Natural killer cell (primary cell): ENCODE data around the gene RASA2. TPM values are rescaled to one million over a fixed set of nuclear protein-coding genes. Genes with fewer than 3 reads are reported as not detected.

ENCODE experiments used
- ATAC-seq, 3 donors: fragments of 150-1000 bp in 2 of 3; fragments of 200-7000 bp in 1 of 3; cut with Tn5 transposase; 1 replicate in 1 of 3; 2 replicates in 2 of 3; pipeline ENCODE4 v1.10.0; 2021; ENCODE audit warnings: mild to moderate bottlenecking in 2 of 3, moderate library complexity in 2 of 3
- DNase-seq, 2 donors: peaks; one replicate each; pipeline versions ENCODE4 v3.0.0 to v3.0.0-alpha.2; 2013 to 2021; ENCODE audit warnings: mixed read lengths in 1 of 2
- H3K27ac ChIP-seq: one replicate; pipeline ENCODE4 v1.5.1; 2013; ENCODE audit warnings: mild to moderate bottlenecking, low read length
- H3K27me3 ChIP-seq: one replicate; pipeline ENCODE4 v1.6.1; 2013; ENCODE audit warnings: low read length; ENCODE audit not compliant: control insufficient read depth, insufficient read depth
- H3K36me3 ChIP-seq: one replicate; pipeline ENCODE4 v1.6.1; 2013; ENCODE audit warnings: low read length; ENCODE audit not compliant: control insufficient read depth, insufficient read depth
- H3K4me1 ChIP-seq: one replicate; pipeline ENCODE4 v1.6.1; 2013; ENCODE audit warnings: low read length; ENCODE audit not compliant: control insufficient read depth, insufficient read depth
- H3K4me3 ChIP-seq: one replicate; pipeline ENCODE4 v1.5.1; 2013; ENCODE audit warnings: low read length
- H3K9me3 ChIP-seq: one replicate; pipeline ENCODE4 v1.6.1; 2013; ENCODE audit warnings: low read length; ENCODE audit not compliant: control insufficient read depth, insufficient read depth
- H3K27ac Mint-ChIP-seq, 2 donors: one replicate each; pipeline ENCODE4 v1.8.0; 2022; ENCODE audit warnings: mild to moderate bottlenecking in 2 of 2, mixed read lengths in 2 of 2, moderate library complexity in 1 of 2
- H3K27me3 Mint-ChIP-seq, 2 donors: one replicate each; pipeline ENCODE4 v1.8.0; 2022; ENCODE audit warnings: low read depth in 2 of 2, mixed read lengths in 2 of 2
- H3K36me3 Mint-ChIP-seq: one replicate; pipeline ENCODE4 v1.8.0; 2022; ENCODE audit warnings: mixed read lengths
- H3K4me1 Mint-ChIP-seq, 2 donors: one replicate each; pipeline ENCODE4 v1.8.0; 2022; ENCODE audit warnings: mixed read lengths in 2 of 2
- H3K4me3 Mint-ChIP-seq: one replicate; pipeline ENCODE4 v1.8.0; 2022; ENCODE audit warnings: mild to moderate bottlenecking, moderate library complexity, mixed read lengths
- H3K9me3 Mint-ChIP-seq, 2 donors: one replicate each; pipeline ENCODE4 v1.8.0; 2022; ENCODE audit warnings: mixed read lengths in 2 of 2
- WGBS: methylation state at CpG from one replicate; pipeline ENCODE4 v1.1.7; 2013; ENCODE audit warnings: missing lambda C conversion rate; ENCODE audit not compliant: insufficient coverage; 5-methylcytosine and 5-hydroxymethylcytosine counted together
- intact Hi-C: fragments of 100-400 bp; cut with micrococcal nuclease; formaldehyde crosslinking; loops from one replicate; pipeline ENCODE4 v1.14.2; 2022
- total RNA-seq, 4 donors: library from RNA; stranded (reverse); fragments of 120-200 nt in 1 of 4; gene quantifications; one replicate each; pipeline versions ENCODE4 v1.2.3 to v1.2.4, GENCODE V29; 2013 to 2022
- TF ChIP-seq, protein P1 (sequence below): fragments of 200-600 bp; IDR thresholded peaks from one replicate; pipeline ENCODE4 v1.8.0; 2022; ENCODE audit warnings: antibody characterized with exemption

RASA2 gene
- total RNA-seq, 3 donors from 2014 or later (not counting 1 experiment from before 2014, with no cell fraction given): 93.9 to 99.4 (median 97.0) TPM

DNA sequence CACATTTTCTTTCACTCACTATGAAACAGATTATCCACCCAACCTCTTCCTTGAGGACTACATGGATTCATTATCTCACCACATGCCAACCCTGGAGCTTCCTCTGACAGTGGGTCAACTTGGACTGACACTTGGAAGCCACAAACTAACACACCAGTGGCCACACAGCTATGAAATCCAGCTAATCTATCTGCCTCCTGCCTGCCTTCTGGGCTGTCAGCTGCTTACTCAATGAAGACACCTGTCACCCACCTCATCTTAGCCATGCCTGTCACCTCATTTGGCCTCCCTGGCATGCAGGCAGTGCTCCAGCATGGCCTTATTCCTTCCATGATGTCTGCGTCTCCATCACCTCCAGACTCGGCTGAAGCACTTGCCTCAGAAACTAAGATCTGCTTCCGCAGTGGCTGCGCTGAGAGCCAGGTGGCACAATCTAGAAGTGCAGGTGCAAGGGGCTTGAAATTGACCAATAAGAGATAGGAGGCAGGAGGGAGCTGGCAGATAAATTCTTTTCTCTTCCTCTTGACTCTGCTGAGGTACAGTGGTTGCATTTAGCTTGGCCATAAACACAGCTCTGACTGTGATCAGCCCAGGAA lies 146.1 kb downstream of the RASA2 start:
- Histone ChIP-seq H3K27ac (no peak overlapping the region), H3K4me3 (no peak overlapping the region), H3K9me3 (no peaks in the 10 kb centered on the region), H3K27me3 (no peaks in the 10 kb centered on the region), H3K36me3 (no peaks in the 10 kb centered on the region), H3K4me1 (no peaks in the 10 kb centered on the region)
- DNase-seq: no peak
- no peaks in the 10 kb centered on the region for H3K4me1 Mint-ChIP-seq
- 89% methylated on average over 4 of the region's 4 CpGs for WGBS
- no peaks in the 10 kb centered on the region for H3K27me3 Mint-ChIP-seq
- ATAC-seq: no peak
- TF ChIP-seq, protein P1, sequence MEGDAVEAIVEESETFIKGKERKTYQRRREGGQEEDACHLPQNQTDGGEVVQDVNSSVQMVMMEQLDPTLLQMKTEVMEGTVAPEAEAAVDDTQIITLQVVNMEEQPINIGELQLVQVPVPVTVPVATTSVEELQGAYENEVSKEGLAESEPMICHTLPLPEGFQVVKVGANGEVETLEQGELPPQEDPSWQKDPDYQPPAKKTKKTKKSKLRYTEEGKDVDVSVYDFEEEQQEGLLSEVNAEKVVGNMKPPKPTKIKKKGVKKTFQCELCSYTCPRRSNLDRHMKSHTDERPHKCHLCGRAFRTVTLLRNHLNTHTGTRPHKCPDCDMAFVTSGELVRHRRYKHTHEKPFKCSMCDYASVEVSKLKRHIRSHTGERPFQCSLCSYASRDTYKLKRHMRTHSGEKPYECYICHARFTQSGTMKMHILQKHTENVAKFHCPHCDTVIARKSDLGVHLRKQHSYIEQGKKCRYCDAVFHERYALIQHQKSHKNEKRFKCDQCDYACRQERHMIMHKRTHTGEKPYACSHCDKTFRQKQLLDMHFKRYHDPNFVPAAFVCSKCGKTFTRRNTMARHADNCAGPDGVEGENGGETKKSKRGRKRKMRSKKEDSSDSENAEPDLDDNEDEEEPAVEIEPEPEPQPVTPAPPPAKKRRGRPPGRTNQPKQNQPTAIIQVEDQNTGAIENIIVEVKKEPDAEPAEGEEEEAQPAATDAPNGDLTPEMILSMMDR: no peak
- H3K4me3 Mint-ChIP-seq: no peak overlapping the region
- H3K27ac Mint-ChIP-seq: no peak overlapping the region
- intact Hi-C loops: no loop called here
- H3K9me3 Mint-ChIP-seq: peaks cover 0 to 2% of the 10 kb centered on the region in 2 donors
- H3K36me3 Mint-ChIP-seq: no peaks in the 10 kb centered on the region

DNA sequence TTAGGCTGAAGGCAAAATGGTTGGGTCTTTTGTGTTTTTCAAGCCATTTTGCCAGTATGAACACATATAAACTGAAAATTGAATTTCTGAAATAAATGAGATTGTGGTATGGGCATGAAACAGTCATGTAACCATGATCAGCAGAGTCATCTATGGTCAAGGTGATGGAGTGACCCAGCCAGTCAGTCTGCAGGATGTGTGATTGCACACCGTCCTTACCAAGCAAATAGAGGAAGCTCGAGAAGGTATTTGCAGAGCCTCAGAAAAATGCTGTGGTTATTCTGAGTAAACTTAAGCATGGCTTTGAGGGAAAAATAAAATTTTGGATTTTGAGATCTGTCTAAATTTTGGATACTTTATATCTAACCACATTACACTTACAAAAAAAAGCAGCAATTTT lies 155.4 kb downstream of the RASA2 start:
- intact Hi-C loops: no loop called here
- H3K27ac ChIP-seq: no peak overlapping the region
- DNase-seq (no peak), ATAC-seq (no peak)
- no peaks in the 10 kb centered on the region for H3K9me3 ChIP-seq
- whole genome bisulfite sequencing: 17% methylated on average over 2 of the region's 2 CpGs
- H3K27me3 ChIP-seq: no peaks in the 10 kb centered on the region
- Mint-ChIP-seq H3K36me3 (no peaks in the 10 kb centered on the region), H3K27ac (no peak overlapping the region), H3K9me3 (no peaks in the 10 kb centered on the region), H3K4me1 (peaks cover 0 to 6% of the 10 kb centered on the region in 2 donors), H3K27me3 (peaks cover 0 to 3% of the 10 kb centered on the region in 2 donors), H3K4me3 (no peak overlapping the region)
- H3K36me3 ChIP-seq: no peaks in the 10 kb centered on the region
- H3K4me1 ChIP-seq: no peaks in the 10 kb centered on the region
- TF ChIP-seq, protein P1: no peak
- no peak overlapping the region for H3K4me3 ChIP-seq

DNA sequence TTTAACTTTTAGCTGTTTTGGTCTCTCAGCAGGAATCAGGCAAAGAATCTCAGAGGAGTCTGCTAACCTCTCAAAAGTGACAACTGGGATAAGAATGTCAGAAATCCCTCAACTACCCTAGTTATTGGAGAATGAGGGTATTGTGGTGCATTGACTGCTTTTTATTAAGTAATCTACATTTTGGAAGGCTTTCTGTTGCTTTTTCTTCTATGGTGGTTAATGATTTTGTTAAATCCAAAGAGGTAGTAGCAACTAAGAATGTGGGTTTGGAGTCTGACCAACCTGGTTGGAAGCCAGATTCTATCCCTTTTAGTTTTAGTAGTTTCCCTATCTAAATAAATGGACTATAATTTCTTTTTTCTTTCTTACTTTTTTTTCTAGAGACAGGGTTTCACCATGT lies 156.6 kb downstream of the RASA2 start:
- H3K27me3 Mint-ChIP-seq: peaks cover 0 to 3% of the 10 kb centered on the region in 2 donors
- intact Hi-C loops: no loop called here
- Histone ChIP-seq H3K9me3 (no peaks in the 10 kb centered on the region), H3K36me3 (no peaks in the 10 kb centered on the region), H3K4me1 (no peaks in the 10 kb centered on the region), H3K27ac (no peak overlapping the region), H3K4me3 (no peak overlapping the region), H3K27me3 (no peaks in the 10 kb centered on the region)
- ATAC-seq: no peak
- no peak overlapping the region for H3K4me3 Mint-ChIP-seq
- no peaks in the 10 kb centered on the region for H3K36me3 Mint-ChIP-seq
- H3K9me3 Mint-ChIP-seq: no peaks in the 10 kb centered on the region
- peaks cover 0 to 6% of the 10 kb centered on the region in 2 donors for H3K4me1 Mint-ChIP-seq
- H3K27ac Mint-ChIP-seq: no peak overlapping the region
- TF ChIP-seq, protein P1: no peak
- no peak for DNase-seq

DNA sequence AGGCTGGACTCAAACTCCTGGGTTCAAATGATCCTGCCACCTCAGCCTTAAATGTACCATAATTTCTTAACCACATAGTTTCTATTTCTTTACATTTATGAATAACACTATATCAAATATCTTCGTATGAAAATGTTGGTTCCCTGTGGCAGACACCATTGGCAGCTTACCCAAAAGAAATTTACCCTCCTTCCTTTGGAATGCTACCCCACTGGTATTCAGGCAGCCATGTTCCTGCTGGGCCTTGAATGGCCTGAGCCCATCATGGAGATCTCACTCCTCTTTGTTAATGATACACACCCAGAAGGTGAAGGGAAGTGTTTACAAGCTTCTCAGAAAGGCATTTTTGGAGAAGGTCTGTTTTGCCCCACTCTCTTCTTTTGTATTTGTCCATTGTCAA lies 157.0 kb downstream of the RASA2 start:
- Mint-ChIP-seq H3K27me3 (peaks cover 0 to 3% of the 10 kb centered on the region in 2 donors), H3K36me3 (no peaks in the 10 kb centered on the region), H3K4me3 (no peak overlapping the region), H3K4me1 (peaks cover 0 to 6% of the 10 kb centered on the region in 2 donors), H3K27ac (no peak overlapping the region), H3K9me3 (no peaks in the 10 kb centered on the region)
- DNase-seq (no peak), ATAC-seq (no peak)
- Histone ChIP-seq H3K36me3 (no peaks in the 10 kb centered on the region), H3K4me1 (no peaks in the 10 kb centered on the region), H3K27me3 (no peaks in the 10 kb centered on the region), H3K27ac (no peak overlapping the region), H3K9me3 (no peaks in the 10 kb centered on the region), H3K4me3 (no peak overlapping the region)
- TF ChIP-seq, protein P1: no peak
- WGBS: 86% methylated on average over 1 of the region's 1 CpG
- intact Hi-C loops: loop anchor here (2.0 kb wide), 1 partner anchor 269 kb away; no protein-coding TSS in a partner anchor
